NCI-H146 (cell line): ENCODE data around the gene USP32.

Experiments used
- DNase-seq: peaks from one replicate; lab custom pipeline; 2025; lab: John Stamatoyannopoulos, UW

The USP32 gene

GRCh38 chr17:60297760-60298401 is 94.1 kb downstream of the USP32 start:
- DNase-seq: no peak

GRCh38 chr17:60296177-60296576 is 95.8 kb downstream of the USP32 start:
- no peak for DNase-seq

- no peak for DNase-seq
Measured at GRCh38 chr17:60293580-60294335, 98.2 kb downstream of the USP32 start.

- no peak for DNase-seq
Measured at GRCh38 chr17:60292697-60293096, 99.2 kb downstream of the USP32 start.

GRCh38 chr17:60284709-60285108 is 107.2 kb downstream of the USP32 start:
- no peak for DNase-seq

- DNase-seq: no peak
Measured at GRCh38 chr17:60283816-60284215, 108.1 kb downstream of the USP32 start.

- no peak for DNase-seq
Measured at GRCh38 chr17:60280673-60281072, 111.3 kb downstream of the USP32 start.

GRCh38 chr17:60278237-60278636 is 113.7 kb downstream of the USP32 start:
- DNase-seq: no peak

- DNase-seq: no peak
Measured at GRCh38 chr17:60277258-60277657, 114.7 kb downstream of the USP32 start.

GRCh38 chr17:60269417-60269816 is 122.5 kb downstream of the USP32 start:
- DNase-seq: no peak

- DNase-seq: no peak
Measured at GRCh38 chr17:60260540-60260939, 131.4 kb downstream of the USP32 start.

- DNase-seq: no peak
Measured at GRCh38 chr17:60258313-60258712, 133.6 kb downstream of the USP32 start.

GRCh38 chr17:60256174-60256573 is 135.8 kb downstream of the USP32 start:
- DNase-seq: no peak

- DNase-seq: no peak
Measured at GRCh38 chr17:60253048-60253447, 138.9 kb downstream of the USP32 start.

GRCh38 chr17:60252459-60252858 is 139.5 kb downstream of the USP32 start:
- no peak for DNase-seq

- no peak for DNase-seq
Measured at GRCh38 chr17:60249290-60249826, 142.6 kb downstream of the USP32 start.

GRCh38 chr17:60248618-60249289 is 143.2 kb downstream of the USP32 start:
- no peak for DNase-seq

GRCh38 chr17:60247836-60248461 is 144.0 kb downstream of the USP32 start:
- no peak for DNase-seq

- DNase-seq: no peak
Measured at GRCh38 chr17:60244656-60245055, 147.3 kb downstream of the USP32 start.

- DNase-seq: no peak
Measured at GRCh38 chr17:60240290-60240689, 151.6 kb downstream of the USP32 start.

GRCh38 chr17:60231691-60232090 is 160.2 kb downstream of the USP32 start:
- no peak for DNase-seq

GRCh38 chr17:60231234-60231633 is 160.7 kb downstream of the USP32 start:
- peak; percentile 22 for DNase-seq
